ENCODE measurements around the gene AASDH. TPM values are rescaled to one million over a fixed set of nuclear protein-coding genes. Genes with fewer than 3 reads are reported as not detected.

Gene AASDH
- total RNA-seq, 1 donor from 2014 or later: 7.7 TPM

GRCh38 chr4:56288663-56289062 is 98.6 kb downstream of the AASDH start:
- DNase-seq (ENCODE audit: low spot score): no peak

Other genes with a start within 250 kb of the AASDH start
- 4.8 TPM for gene PPAT, start 48.1 kb upstream of the AASDH start, total RNA-seq
- gene PAICS, start 48.8 kb upstream of the AASDH start, total RNA-seq: 41.2 TPM
- 83.7 TPM for gene SRP72, start 80.1 kb upstream of the AASDH start, total RNA-seq
- not detected for gene ARL9, start 118.3 kb upstream of the AASDH start, total RNA-seq

Data from mesenteric fat pad (tissue), 1 donor.